Mucosa of rectum (tissue), 2 donors: Measurements from ENCODE around the gene GLRA3.
"Not testable (repeated sequence)": the region's sequence is repeated elsewhere in the genome, so short reads cannot be mapped to it uniquely, and the experiment has no call there.

ENCODE experiments used
- H3K27ac ChIP-seq, 2 donors: one replicate each; pipeline ENCODE4 v1.7.0; 2013; ENCODE audit warnings: inconsistent platforms in 2 of 2, low read depth in 2 of 2, low read length in 2 of 2
- H3K27me3 ChIP-seq, 2 donors: one replicate each; pipeline ENCODE4 v1.7.0; 2013; ENCODE audit warnings: low read length in 2 of 2; ENCODE audit not compliant: control insufficient read depth in 2 of 2, insufficient read depth in 2 of 2
- H3K36me3 ChIP-seq, 2 donors: one replicate each; pipeline ENCODE4 v1.7.0; 2013; ENCODE audit warnings: low read length in 2 of 2; ENCODE audit not compliant: control insufficient read depth in 2 of 2, insufficient read depth in 2 of 2
- H3K4me1 ChIP-seq, 2 donors: one replicate each; pipeline ENCODE4 v1.7.0; 2013; ENCODE audit warnings: low read length in 2 of 2, mild to moderate bottlenecking in 1 of 2; ENCODE audit not compliant: control insufficient read depth in 2 of 2, insufficient read depth in 2 of 2
- H3K4me3 ChIP-seq, 2 donors: one replicate each; pipeline ENCODE4 v1.7.0; 2013; ENCODE audit warnings: low read length in 2 of 2
- H3K9ac ChIP-seq, 2 donors: one replicate each; pipeline ENCODE4 v1.7.0; 2013; ENCODE audit warnings: low read length in 2 of 2, low read depth in 1 of 2, mild to moderate bottlenecking in 1 of 2
- H3K9me3 ChIP-seq, 2 donors: one replicate each; pipeline ENCODE4 v1.7.0; 2013; ENCODE audit warnings: low read length in 2 of 2; ENCODE audit not compliant: control insufficient read depth in 2 of 2
- donor health status: healthy.
- donor health status: Normal muscosa, but diverticular disease.

GLRA3 gene

GRCh38 chr4:174702979-174703478 lies 126.0 kb downstream of the GLRA3 start:
- H3K9me3 ChIP-seq: no peaks in the 10 kb centered on the region

GRCh38 chr4:174699654-174700053 lies 129.4 kb downstream of the GLRA3 start:
- Histone ChIP-seq H3K9me3 (no peaks in the 10 kb centered on the region), H3K27ac (no peak overlapping the region), H3K27me3 (no peaks in the 10 kb centered on the region), H3K4me3 (no peak overlapping the region), H3K36me3 (no peaks in the 10 kb centered on the region), H3K9ac (no peak overlapping the region), H3K4me1 (no peaks in the 10 kb centered on the region)

More at GRCh38 chr4:174702979-174703478, 126.0 kb downstream of the GLRA3 start:
- no peaks in the 10 kb centered on the region for H3K36me3 ChIP-seq
- H3K27ac ChIP-seq: no peak overlapping the region
- no peak overlapping the region for H3K9ac ChIP-seq
- no peak overlapping the region for H3K4me3 ChIP-seq
- H3K27me3 ChIP-seq: no peaks in the 10 kb centered on the region
- H3K4me1 ChIP-seq: no peaks in the 10 kb centered on the region

- no peaks in the 10 kb centered on the region for H3K36me3 ChIP-seq
- no peak overlapping the region for H3K9ac ChIP-seq
- H3K4me3 ChIP-seq: no peak overlapping the region
- no peaks in the 10 kb centered on the region for H3K9me3 ChIP-seq
- H3K4me1 ChIP-seq: no peaks in the 10 kb centered on the region
- H3K27ac ChIP-seq: no peak overlapping the region
- no peaks in the 10 kb centered on the region for H3K27me3 ChIP-seq
Observed at GRCh38 chr4:174697896-174698295, 131.2 kb downstream of the GLRA3 start.

GRCh38 chr4:174697202-174697601 lies 131.8 kb downstream of the GLRA3 start:
- Histone ChIP-seq H3K9ac (no peak overlapping the region), H3K4me3 (no peak overlapping the region), H3K27ac (no peak overlapping the region), H3K4me1 (no peaks in the 10 kb centered on the region), H3K36me3 (no peaks in the 10 kb centered on the region), H3K9me3 (no peaks in the 10 kb centered on the region), H3K27me3 (no peaks in the 10 kb centered on the region)

- H3K9me3 ChIP-seq: no peaks in the 10 kb centered on the region
- no peak overlapping the region for H3K4me3 ChIP-seq
- no peak overlapping the region for H3K27ac ChIP-seq
- H3K36me3 ChIP-seq: no peaks in the 10 kb centered on the region
- H3K4me1 ChIP-seq: no peaks in the 10 kb centered on the region
- no peaks in the 10 kb centered on the region for H3K27me3 ChIP-seq
- H3K9ac ChIP-seq: no peak overlapping the region
Observed at GRCh38 chr4:174696657-174697056, 132.4 kb downstream of the GLRA3 start.

- not testable (repeated sequence) for H3K4me3 ChIP-seq, H3K36me3 ChIP-seq, H3K9me3 ChIP-seq, H3K9ac ChIP-seq, H3K4me1 ChIP-seq, H3K27me3 ChIP-seq, H3K27ac ChIP-seq
Observed at GRCh38 chr4:174691876-174692275, 137.2 kb downstream of the GLRA3 start.

- H3K27ac ChIP-seq: no peak overlapping the region
- no peaks in the 10 kb centered on the region for H3K9me3 ChIP-seq
- no peak overlapping the region for H3K4me3 ChIP-seq
- no peaks in the 10 kb centered on the region for H3K36me3 ChIP-seq
- H3K9ac ChIP-seq: no peak overlapping the region
- H3K4me1 ChIP-seq: no peaks in the 10 kb centered on the region
- H3K27me3 ChIP-seq: no peaks in the 10 kb centered on the region
Observed at GRCh38 chr4:174690665-174691064, 138.4 kb downstream of the GLRA3 start.

GRCh38 chr4:174689618-174690017 lies 139.4 kb downstream of the GLRA3 start:
- H3K27ac ChIP-seq: no peak overlapping the region
- no peak overlapping the region for H3K9ac ChIP-seq
- H3K4me1 ChIP-seq: no peaks in the 10 kb centered on the region
- H3K27me3 ChIP-seq: no peaks in the 10 kb centered on the region
- H3K36me3 ChIP-seq: no peaks in the 10 kb centered on the region
- no peaks in the 10 kb centered on the region for H3K9me3 ChIP-seq
- H3K4me3 ChIP-seq: no peak overlapping the region

GRCh38 chr4:174686826-174687225 lies 142.2 kb downstream of the GLRA3 start:
- Histone ChIP-seq H3K36me3 (no peaks in the 10 kb centered on the region), H3K4me1 (no peaks in the 10 kb centered on the region), H3K27me3 (no peaks in the 10 kb centered on the region), H3K27ac (no peak overlapping the region), H3K9me3 (no peaks in the 10 kb centered on the region), H3K4me3 (no peak overlapping the region), H3K9ac (no peak overlapping the region)

GRCh38 chr4:174681723-174682300 lies 147.2 kb downstream of the GLRA3 start:
- Histone ChIP-seq H3K9me3 (no peaks in the 10 kb centered on the region), H3K27ac (no peak overlapping the region), H3K9ac (no peak overlapping the region), H3K4me1 (no peaks in the 10 kb centered on the region), H3K27me3 (no peaks in the 10 kb centered on the region), H3K36me3 (no peaks in the 10 kb centered on the region), H3K4me3 (no peak overlapping the region)
